Neural cell (in vitro differentiated cells): ENCODE results near the gene HDLBP. TPM values are rescaled to one million over a fixed set of nuclear protein-coding genes. Genes with fewer than 3 reads are reported as not detected.

Experiments
- H2AFZ ChIP-seq: fragments of 200-600, 300-800 bp; sonication (generic), shearing (Covaris generic); 2 replicates; pipeline ENCODE4 v1.6.0; 2014; ENCODE audit warnings: low read depth, mild to moderate bottlenecking, antibody characterized with exemption, low read length, moderate library complexity
- H3F3A ChIP-seq: fragments of 200-600 bp; shearing (Covaris generic); 2 replicates; pipeline ENCODE4 v1.6.1; 2016; ENCODE audit warnings: mild to moderate bottlenecking, moderate library complexity, mixed read lengths, antibody characterized with exemption, low read length; ENCODE audit not compliant: insufficient read depth, poor library complexity, severe bottlenecking
- H3K27ac ChIP-seq: fragments of 200-600, 300-800 bp; sonication (generic), shearing (Covaris generic); 2 replicates; pipeline ENCODE4 v1.5.1; 2014; ENCODE audit warnings: mild to moderate bottlenecking, low read length, moderate library complexity
- H3K27me3 ChIP-seq: fragments of 300-800, 200-600 bp; sonication (generic), shearing (Covaris generic); 2 replicates; pipeline ENCODE4 v1.6.0; 2014; ENCODE audit warnings: mild to moderate bottlenecking, low read depth, low read length, moderate library complexity; ENCODE audit not compliant: insufficient read depth
- H3K36me3 ChIP-seq: fragments of 300-800, 200-600 bp; sonication (generic), shearing (Covaris generic); 2 replicates; pipeline ENCODE4 v1.5.1; 2014; ENCODE audit warnings: mild to moderate bottlenecking, antibody characterized with exemption, low read length, moderate library complexity; ENCODE audit not compliant: insufficient read depth
- H3K4me2 ChIP-seq: fragments of 300-800, 200-600 bp; sonication (generic), shearing (Covaris generic); 2 replicates; pipeline ENCODE4 v1.6.0; 2014; ENCODE audit warnings: mild to moderate bottlenecking, low read length
- H3K4me3 ChIP-seq: fragments of 300-800, 200-600 bp; sonication (generic), shearing (Covaris generic); 2 replicates; pipeline ENCODE4 v1.5.1; 2014; ENCODE audit warnings: mild to moderate bottlenecking, low read length, moderate library complexity
- H3K79me2 ChIP-seq: fragments of 200-600 bp; shearing (Covaris generic); replicated peaks from 2 replicates; pipeline ENCODE4 v1.6.0; 2014; ENCODE audit warnings: mild to moderate bottlenecking, low read length, moderate library complexity; ENCODE audit not compliant: insufficient read depth
- H3K9ac ChIP-seq: fragments of 300-800, 200-600 bp; sonication (generic), shearing (Covaris generic); 2 replicates; pipeline ENCODE4 v1.6.1; 2016; ENCODE audit warnings: mild to moderate bottlenecking, low read length, mixed read lengths
- H3K9me2 ChIP-seq: fragments of 200-600 bp; shearing (Covaris generic); 2 replicates; pipeline ENCODE4 v1.6.1; 2016; ENCODE audit warnings: mild to moderate bottlenecking, low read length, mixed read lengths; ENCODE audit not compliant: insufficient read depth
- H3K9me3 ChIP-seq: fragments of 200-600, 300-800 bp; sonication (generic), shearing (Covaris generic); 2 replicates; pipeline ENCODE4 v1.6.1; 2016; ENCODE audit warnings: mild to moderate bottlenecking, mixed run types, low read length, moderate library complexity, mixed read lengths
- H4K20me1 ChIP-seq: fragments of 200-600 bp; shearing (Covaris generic); 2 replicates; pipeline ENCODE4 v1.6.1; 2016; ENCODE audit warnings: mild to moderate bottlenecking, mixed run types; ENCODE audit not compliant: insufficient read depth
- CTCF ChIP-seq: fragments of 450-650 bp; IDR thresholded peaks from 2 replicates; pipeline ENCODE4 v1.5.1; 2014; ENCODE audit warnings: antibody characterized with exemption, mild to moderate bottlenecking, moderate library complexity; ENCODE audit not compliant: poor library complexity, severe bottlenecking
- EP300 ChIP-seq: fragments of 450-650 bp; conservative IDR thresholded peaks from 2 replicates; pipeline ENCODE4 v1.6.1; 2014; ENCODE audit warnings: antibody characterized with exemption, mild to moderate bottlenecking, moderate library complexity; ENCODE audit not compliant: poor library complexity, severe bottlenecking
- EZH2 ChIP-seq: fragments of 200-600, 300-800 bp; shearing (Covaris generic), sonication (generic); IDR thresholded peaks from 2 replicates; pipeline ENCODE4 v1.6.1; 2014; ENCODE audit warnings: antibody characterized with exemption, low read length, borderline replicate concordance, mild to moderate bottlenecking; ENCODE audit not compliant: insufficient read depth, poor library complexity, severe bottlenecking
- MXI1 ChIP-seq: fragments of 450-650 bp; conservative IDR thresholded peaks from 2 replicates; pipeline ENCODE4 v1.6.1; 2014; ENCODE audit warnings: antibody characterized with exemption, mild to moderate bottlenecking; ENCODE audit not compliant: poor library complexity, severe bottlenecking
- POLR2AphosphoS5 ChIP-seq: IDR thresholded peaks from 2 replicates; pipeline ENCODE4 v1.6.1; 2012
- RAD21 ChIP-seq: fragments of 450-650 bp; conservative IDR thresholded peaks from 2 replicates; pipeline ENCODE4 v1.6.1; 2014; ENCODE audit warnings: antibody characterized with exemption, mild to moderate bottlenecking, moderate library complexity
- REST ChIP-seq: IDR thresholded peaks from 2 replicates; pipeline ENCODE4 v1.6.1; 2012; ENCODE audit warnings: borderline replicate concordance
- SMC3 ChIP-seq: fragments of 450-650 bp; conservative IDR thresholded peaks from 2 replicates; pipeline ENCODE4 v1.6.1; 2014; ENCODE audit warnings: antibody characterized with exemption, mild to moderate bottlenecking, moderate library complexity; ENCODE audit not compliant: poor library complexity
- TAF1 ChIP-seq: IDR thresholded peaks from 2 replicates; pipeline ENCODE4 v1.6.1; 2012; ENCODE audit warnings: low read depth
- polyA plus RNA-seq: library from polyadenylated mRNA; depleted of rRNA; stranded (reverse); fragments of >200 nt; gene quantifications from 2 replicates; pipeline ENCODE4 v1.2.3, GENCODE V29; 2014

Gene HDLBP
- polyA plus RNA-seq, 1 donor from 2014 or later, result 61.9 TPM

GRCh38 chr2:241317391-241317790, 1.9 kb upstream of the HDLBP start:
- Histone ChIP-seq H3K9me3 (no peaks in the 10 kb centered on the region), H2AFZ (no peak overlapping the region), H3K9me2 (no peaks in the 10 kb centered on the region), H3K27ac (no peak overlapping the region), H3F3A (no peaks in the 10 kb centered on the region), H3K36me3 (no peaks in the 10 kb centered on the region), H3K79me2 (peaks cover 79% of the 10 kb centered on the region), H3K9ac (peak overlapping the region; percentile 94), H3K4me3 (peak overlapping the region; percentile 94), H3K4me2 (peak overlapping the region; percentile 91), H4K20me1 (no peaks in the 10 kb centered on the region), H3K27me3 (no peaks in the 10 kb centered on the region)
- TF ChIP-seq EP300 (no peak), RAD21 (no peak), TAF1 (no peak), REST (no peak), CTCF (no peak), POLR2AphosphoS5 (no peak), MXI1 (no peak), EZH2 (no peak), SMC3 (no peak)

- TF ChIP-seq RAD21 (no peak), POLR2AphosphoS5 (no peak), CTCF (no peak), SMC3 (no peak), EZH2 (no peak), TAF1 (no peak), EP300 (no peak)
- Histone ChIP-seq H3K9me3 (no peaks in the 10 kb centered on the region), H3K4me2 (peak overlapping the region; percentile 91), H3K9ac (peak overlapping the region; percentile 94), H3K27me3 (no peaks in the 10 kb centered on the region), H2AFZ (no peak overlapping the region), H3K36me3 (no peaks in the 10 kb centered on the region), H3K9me2 (no peaks in the 10 kb centered on the region), H3F3A (no peaks in the 10 kb centered on the region), H3K79me2 (peaks cover 77% of the 10 kb centered on the region), H3K27ac (peak overlapping the region; percentile 94), H3K4me3 (peak overlapping the region; percentile 94), H4K20me1 (no peaks in the 10 kb centered on the region)
These were observed 1.4 kb upstream of the HDLBP start for GRCh38 chr2:241316825-241317224.
